Measurements from ENCODE around the gene COL25A1. TPM values are rescaled to one million over a fixed set of nuclear protein-coding genes. Genes with fewer than 3 reads are reported as not detected.

COL25A1 gene
- total and polyA plus RNA-seq, 2 donors (not counting 3 experiments of a cell fraction or from before 2014, with no cell fraction given) = 0.21 to 3.5 TPM

DNA sequence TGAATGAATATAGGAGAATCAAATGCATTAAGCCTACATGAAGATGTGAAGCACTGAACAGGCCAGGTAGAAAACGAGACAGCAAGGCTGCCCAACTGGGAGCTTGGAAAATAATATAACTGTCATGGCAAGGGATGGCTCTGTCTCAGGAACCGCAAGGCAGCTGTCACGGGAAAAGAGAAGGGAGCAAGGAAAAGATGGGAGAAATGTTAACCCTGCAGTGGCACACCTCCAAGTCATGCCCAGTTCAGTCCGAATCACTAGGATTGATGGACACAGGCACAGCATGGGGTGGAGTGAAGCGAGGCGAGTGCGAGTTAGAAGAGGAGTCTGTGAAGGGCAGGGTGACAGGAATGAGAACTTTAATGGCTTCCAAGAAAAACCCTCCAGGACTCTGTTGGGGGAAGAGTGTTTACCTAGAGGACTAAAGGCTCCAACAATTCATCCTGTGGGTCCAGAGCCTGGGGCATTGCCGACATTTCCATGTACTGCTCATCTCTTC, 395.5 kb downstream of the COL25A1 start:
- DNase-seq (ENCODE audit: low read depth, low spot score) (no peak), FAIRE-seq (no peak)
- dilution Hi-C loops (cut with MboI; ENCODE audit: extremely low pct_ligation_motif_present, low sequenced_read_pairs) (no loop called here), intact Hi-C loops (cut with micrococcal nuclease) (no loop called here)
- Histone ChIP-seq H3K79me2 (ENCODE audit: control insufficient read depth, insufficient read depth, low read length) (no peaks in the 10 kb centered on the region), H3K27me3 (ENCODE audit: control insufficient read depth in 2 of 2, insufficient read depth in 2 of 2, low read length in 2 of 2) (peaks cover 0 to 4% of the 10 kb centered on the region in 2 experiments), H3K4me1 (ENCODE audit: control insufficient read depth, extremely low read depth, insufficient read depth, low read length) (no peaks in the 10 kb centered on the region), H3K4me3 (replicated peaks in 1 of 3; ENCODE audit: insufficient read depth in 1 of 3, low read depth in 1 of 3, low read length in 3 of 3) (no peak overlapping the region), H3K36me3 (ENCODE audit: control insufficient read depth in 2 of 2, extremely low read depth in 1 of 2, insufficient read depth in 2 of 2, low read length in 2 of 2) (no peaks in the 10 kb centered on the region), H3K27ac (ENCODE audit: insufficient read depth, low read depth, low read length) (no peak overlapping the region), H3K9me3 (replicated peaks; ENCODE audit: control insufficient read depth, insufficient read depth, low read length) (no peaks in the 10 kb centered on the region), H3K4me2 (ENCODE audit: insufficient read depth, low read length) (no peak overlapping the region), H3K9me1 (replicated peaks; ENCODE audit: control insufficient read depth, extremely low read depth, insufficient read depth, low read length) (no peaks in the 10 kb centered on the region), H2AFZ (ENCODE audit: low read depth, low read length) (no peak overlapping the region), H3K9ac (replicated peaks; ENCODE audit: extremely low read depth, insufficient read depth, low read length) (no peak overlapping the region), H4K20me1 (replicated peaks; ENCODE audit: control insufficient read depth, extremely low read depth, insufficient read depth, low read length) (no peaks in the 10 kb centered on the region)
- no TSS peak for BruUV-seq (replicated peaks)
- CTCF ChIA-PET = no interaction called here
- POLR2A ChIA-PET = no interaction called here
- TF ChIP-seq MAX (IDR thresholded peaks at IDR 0.05; ENCODE audit: insufficient read depth, insufficient read length) = no peak
- TF ChIP-seq FOS (IDR thresholded peaks at IDR 0.05; ENCODE audit: borderline replicate concordance, insufficient read depth, low read length) = no peak
- no peak for TF ChIP-seq GATA2 (IDR thresholded peaks at IDR 0.05; ENCODE audit: insufficient read depth, insufficient read length, low read depth, low read length)
- TF ChIP-seq MYC (IDR thresholded peaks at IDR 0.05; ENCODE audit: low read depth, low read length) = no peak
- no peak for TF ChIP-seq POLR2A (IDR thresholded peaks at IDR 0.05; ENCODE audit: low read depth, low read length)
- TF ChIP-seq EZH2 (IDR thresholded peaks at IDR 0.05; ENCODE audit: borderline replicate concordance, low read depth, low read length, severe bottlenecking) = no peak
- no peak for TF ChIP-seq CTCF (IDR thresholded peaks at IDR 0.05; ENCODE audit: extremely low read depth in 1 of 2, insufficient read depth in 1 of 2, low read depth in 1 of 2, low read length in 2 of 2)
- no peak for TF ChIP-seq JUN (IDR thresholded peaks at IDR 0.05; ENCODE audit: borderline replicate concordance, insufficient read depth, insufficient read length, low read depth)
- TF ChIP-seq POLR2AphosphoS5 (IDR thresholded peaks at IDR 0.05; ENCODE audit: insufficient read depth, low read depth, low read length) = no peak
